Measurements from ENCODE around the gene MBP. TPM values are rescaled to one million over a fixed set of nuclear protein-coding genes. Genes with fewer than 3 reads are reported as not detected.

MBP gene
- total and polyA plus RNA-seq, 2 of the 4 experiments (the other 2 are of a cell fraction), result 0.72 to 0.90 TPM

- in situ Hi-C loops (cut with MboI; ENCODE audit: low sequenced_read_pairs), result no loop called here
These were observed 115.6 kb downstream of the MBP start for GRCh38 chr18:77016936-77017335.

More at GRCh38 chr18:77016936-77017335, 115.6 kb downstream of the MBP start:
- H4K8ac ChIP-seq (ENCODE audit: low read depth in 2 of 2, low read length in 2 of 2), result no peak overlapping the region
- no peak overlapping the region for H2BK120ac ChIP-seq (ENCODE audit: low read depth, low read length)
- dilution Hi-C loops (cut with HindIII; ENCODE audit: low sequenced_read_pairs, unreplicated experiment) (no loop called here), intact Hi-C loops (cut with micrococcal nuclease) (no loop called here)
- no peak overlapping the region for H3K14ac ChIP-seq (replicated peaks; ENCODE audit: low read depth, low read length)
- no peaks in the 10 kb centered on the region for H3K9me3 ChIP-seq (ENCODE audit: control insufficient read depth, insufficient read depth, low read length)
- H2AK5ac ChIP-seq (ENCODE audit: low read depth, low read length), result no peak overlapping the region
- no peak overlapping the region for H3K4me3 ChIP-seq (ENCODE audit: insufficient read depth, low read depth, low read length)
- no peak overlapping the region for H3K4ac ChIP-seq (ENCODE audit: low read depth, low read length)
- DNase-seq, result no peak
- no peak overlapping the region for H3K56ac ChIP-seq (ENCODE audit: extremely low read depth, insufficient read depth, low read length)
- no peak overlapping the region for H2AFZ ChIP-seq (replicated peaks; ENCODE audit: low read length, poor library complexity)
- no peaks in the 10 kb centered on the region for H3K4me1 ChIP-seq (ENCODE audit: control insufficient read depth, insufficient read depth, low read length)
- no peak for ATAC-seq (ENCODE audit: low read depth)
- WGBS, 2 experiments (ENCODE audit: extremely low coverage in 2 of 2, insufficient read length in 1 of 2), result 94% methylated on average over 3 of the region's 16 CpGs; no CpG with 5 or more reads in 1 of the 2 experiments
- no peak overlapping the region for H2AK9ac ChIP-seq (replicated peaks; ENCODE audit: low read depth, low read length, poor library complexity)
- no TSS peak for BruUV-seq (replicated peaks)
- no peaks in the 10 kb centered on the region for H4K20me1 ChIP-seq (ENCODE audit: insufficient read depth, low read length)
- ChIA-PET POLR2A (ENCODE audit: unreplicated experiment) (no interaction called here), CTCF (no interaction called here)
- H3K27ac ChIP-seq (ENCODE audit: insufficient read depth, low read length), result no peak overlapping the region
- no peak overlapping the region for H4K91ac ChIP-seq (ENCODE audit: insufficient read depth, low read depth, low read length)
- no peak overlapping the region for H3K18ac ChIP-seq (ENCODE audit: low read depth, low read length)
- no peaks in the 10 kb centered on the region for H3K9me1 ChIP-seq (ENCODE audit: insufficient read depth, low read length)
- no peaks in the 10 kb centered on the region for H3K79me1 ChIP-seq (ENCODE audit: low read depth in 1 of 2, low read length in 2 of 2)
- H3K23ac ChIP-seq (ENCODE audit: low read depth, low read length), result no peak overlapping the region
- no peak overlapping the region for H4K5ac ChIP-seq (ENCODE audit: low read depth, low read length)
- peaks cover 3% of the 10 kb centered on the region; the same call in 1 of the 2 replicates for H3K36me3 ChIP-seq (ENCODE audit: control insufficient read depth, insufficient read depth, low read length)
- H3K27me3 ChIP-seq (ENCODE audit: control insufficient read depth, insufficient read depth, low read length), result no peaks in the 10 kb centered on the region
- H3K9ac ChIP-seq (ENCODE audit: low read depth, low read length), result no peak overlapping the region
- no peak overlapping the region for H3K4me2 ChIP-seq (ENCODE audit: low read depth, low read length)
- H2BK20ac ChIP-seq (ENCODE audit: low read depth, low read length), result no peak overlapping the region
- H2BK5ac ChIP-seq (ENCODE audit: low read depth, low read length, poor library complexity, severe bottlenecking), result no peak overlapping the region
- no peak for TF ChIP-seq USF2 (IDR thresholded peaks at IDR 0.05; ENCODE audit: low read depth, low read length)
- TF ChIP-seq MAZ (IDR thresholded peaks at IDR 0.05; ENCODE audit: borderline replicate concordance, low read depth, low read length), result no peak
- TF ChIP-seq ELK1 (IDR thresholded peaks at IDR 0.05; ENCODE audit: borderline replicate concordance, low read depth, low read length), result no peak
- TF ChIP-seq CEBPB (IDR thresholded peaks at IDR 0.05; ENCODE audit: low read depth, low read length), result no peak
- no peak for TF ChIP-seq SMC3 (IDR thresholded peaks at IDR 0.05; ENCODE audit: low read depth, low read length)
- TF ChIP-seq BHLHE40 (IDR thresholded peaks at IDR 0.05; ENCODE audit: low read depth, low read length), result no peak
- TF ChIP-seq FOS (IDR thresholded peaks at IDR 0.05; ENCODE audit: low read depth, low read length), result no peak
- no peak for TF ChIP-seq RAD21 (IDR thresholded peaks at IDR 0.05; ENCODE audit: low read length)
- no peak overlapping the region for H2BK15ac ChIP-seq (ENCODE audit: low read depth, low read length)

Measured in IMR-90 (cell line).